ENCODE data around the gene WDSUB1. TPM values are rescaled to one million over a fixed set of nuclear protein-coding genes. Genes with fewer than 3 reads are reported as not detected.

The WDSUB1 gene
- total RNA-seq, 4 donors from 2014 or later, result 3.8 to 9.4 (median 5.5) TPM

DNA sequence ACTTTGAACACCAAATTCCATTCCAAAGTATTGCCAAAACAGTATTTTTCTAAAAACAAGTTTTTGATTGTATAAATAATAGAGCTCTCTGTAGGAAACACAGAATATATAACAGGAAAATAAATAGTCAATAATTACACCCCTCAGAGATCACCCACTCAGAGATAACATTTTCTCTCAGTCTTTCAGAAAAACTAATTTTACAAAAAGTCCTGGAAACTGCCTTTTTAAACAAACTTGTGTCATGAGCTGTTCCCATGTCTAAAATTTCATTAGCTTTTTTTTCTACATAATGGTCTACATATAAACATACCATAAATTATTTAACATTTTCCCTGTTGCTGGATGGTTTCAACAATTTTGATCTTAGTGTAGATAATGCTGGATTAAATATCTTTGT is 1.2 kb upstream of the WDSUB1 start:
- no peaks in the 10 kb centered on the region for H3K27me3 ChIP-seq
- H3K9me3 ChIP-seq, result no peaks in the 10 kb centered on the region
- no peak overlapping the region for H3K4me3 ChIP-seq
- no peaks in the 10 kb centered on the region for H3K36me3 ChIP-seq
- H3K4me1 ChIP-seq, result peaks cover 29% of the 10 kb centered on the region
- no peak overlapping the region for H3K27ac ChIP-seq
- DNase-seq (ENCODE audit: low spot score in 2 of 2), result no peak
- TF ChIP-seq POLR2AphosphoS5 (IDR thresholded peaks at IDR 0.05) (no peak), EP300 (IDR thresholded peaks at IDR 0.05) (no peak), POLR2A (IDR thresholded peaks at IDR 0.05) (no peak)
- TF ChIP-seq, protein P1, sequence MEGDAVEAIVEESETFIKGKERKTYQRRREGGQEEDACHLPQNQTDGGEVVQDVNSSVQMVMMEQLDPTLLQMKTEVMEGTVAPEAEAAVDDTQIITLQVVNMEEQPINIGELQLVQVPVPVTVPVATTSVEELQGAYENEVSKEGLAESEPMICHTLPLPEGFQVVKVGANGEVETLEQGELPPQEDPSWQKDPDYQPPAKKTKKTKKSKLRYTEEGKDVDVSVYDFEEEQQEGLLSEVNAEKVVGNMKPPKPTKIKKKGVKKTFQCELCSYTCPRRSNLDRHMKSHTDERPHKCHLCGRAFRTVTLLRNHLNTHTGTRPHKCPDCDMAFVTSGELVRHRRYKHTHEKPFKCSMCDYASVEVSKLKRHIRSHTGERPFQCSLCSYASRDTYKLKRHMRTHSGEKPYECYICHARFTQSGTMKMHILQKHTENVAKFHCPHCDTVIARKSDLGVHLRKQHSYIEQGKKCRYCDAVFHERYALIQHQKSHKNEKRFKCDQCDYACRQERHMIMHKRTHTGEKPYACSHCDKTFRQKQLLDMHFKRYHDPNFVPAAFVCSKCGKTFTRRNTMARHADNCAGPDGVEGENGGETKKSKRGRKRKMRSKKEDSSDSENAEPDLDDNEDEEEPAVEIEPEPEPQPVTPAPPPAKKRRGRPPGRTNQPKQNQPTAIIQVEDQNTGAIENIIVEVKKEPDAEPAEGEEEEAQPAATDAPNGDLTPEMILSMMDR (IDR thresholded peaks at IDR 0.05), result no peak

DNA sequence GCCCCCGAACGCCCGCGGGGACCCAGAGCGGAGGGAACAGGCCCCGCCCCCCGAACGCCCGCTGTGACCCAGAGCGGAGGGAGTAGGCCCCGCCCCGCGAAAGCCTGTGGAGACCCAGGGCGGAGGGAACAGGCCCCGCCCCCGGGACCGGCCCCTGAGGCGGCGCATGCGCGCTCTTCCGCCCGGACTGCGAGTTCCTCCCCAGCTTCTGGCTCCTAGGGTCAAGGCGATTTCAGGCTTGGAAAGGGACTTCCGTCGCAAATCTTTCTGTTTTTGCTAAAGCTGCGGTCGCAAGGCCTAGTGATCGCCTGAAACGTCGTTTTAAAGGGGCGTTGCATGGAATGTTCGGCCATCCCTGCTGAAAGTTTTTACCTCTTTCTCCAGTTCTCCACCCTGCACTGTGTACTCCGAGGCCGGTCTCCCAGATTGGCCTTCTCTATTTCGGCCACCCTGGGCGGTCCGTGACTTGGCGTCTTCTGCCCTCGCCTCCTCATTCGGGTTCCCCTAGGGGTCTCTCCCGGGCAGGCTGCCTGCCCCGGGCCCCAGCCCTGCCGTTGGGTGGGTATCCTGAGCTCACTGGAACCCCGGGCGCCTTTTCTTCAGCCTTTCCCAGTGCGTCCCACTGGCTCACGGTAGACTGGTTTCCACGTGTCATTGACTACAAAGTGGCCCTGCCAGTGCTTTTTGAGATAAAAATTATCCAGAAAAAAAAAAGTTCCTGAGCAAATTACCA is 372 bp upstream of the WDSUB1 start:
- Histone ChIP-seq H3K4me3 (peak overlapping the region; percentile 81), H3K27me3 (no peaks in the 10 kb centered on the region), H3K27ac (peak overlapping the region; percentile 93), H3K4me1 (peaks cover 29% of the 10 kb centered on the region), H3K36me3 (peaks cover 3% of the 10 kb centered on the region), H3K9me3 (no peaks in the 10 kb centered on the region)
- TF ChIP-seq EP300 (IDR thresholded peaks at IDR 0.05) (no peak), POLR2AphosphoS5 (IDR thresholded peaks at IDR 0.05) (peak in 1 of 3 donors; percentile 46), POLR2A (IDR thresholded peaks at IDR 0.05) (peak in 1 of 2 donors; percentile 32)
- TF ChIP-seq, protein P1 (IDR thresholded peaks at IDR 0.05), result no peak
- under 1% methylated on average over 33 of the region's 50 CpGs for WGBS
- peak; percentile 98 to 99 for DNase-seq (ENCODE audit: low spot score in 2 of 2)

DNA sequence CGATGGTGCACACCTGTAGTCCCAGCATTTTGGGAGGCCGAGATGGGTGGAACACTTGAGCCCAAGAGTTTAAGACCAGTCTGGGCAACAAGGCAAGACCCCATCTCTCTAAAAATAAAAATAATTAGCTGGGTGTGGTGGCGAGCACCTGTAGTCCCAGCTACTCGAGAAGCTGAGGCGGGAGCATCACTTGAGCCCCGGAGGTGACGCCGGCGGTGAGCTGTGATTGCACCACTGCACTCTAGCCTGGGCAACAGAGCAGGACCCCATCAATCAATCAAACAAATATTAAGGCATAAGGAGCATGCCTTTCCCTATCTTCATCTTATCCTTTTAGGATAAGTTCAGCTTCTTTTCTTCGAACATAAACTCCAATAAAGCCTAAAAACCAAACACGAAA is 1.1 kb downstream of the WDSUB1 start:
- H3K27ac ChIP-seq, result peak overlapping the region; percentile 93

DNA sequence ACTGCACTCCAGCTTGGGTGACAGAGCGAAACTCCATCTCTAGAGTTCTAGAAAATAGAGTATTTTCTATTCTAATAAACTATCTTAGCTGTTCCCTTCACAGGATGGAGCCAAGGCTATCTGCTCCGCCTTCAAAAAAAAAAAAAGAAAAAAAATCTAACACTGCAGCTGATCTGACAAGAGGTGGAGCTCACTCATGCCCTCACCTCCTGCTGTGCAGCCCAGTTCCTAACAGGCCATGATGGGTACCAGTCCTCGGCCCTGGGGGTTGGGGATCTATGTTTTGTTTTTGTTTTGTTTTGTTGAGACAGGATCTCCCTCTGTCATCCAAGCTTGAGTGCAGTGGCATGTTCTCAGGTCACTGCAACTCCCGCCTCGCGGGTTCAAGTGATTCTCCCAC is 3.0 kb downstream of the WDSUB1 start:
- Histone ChIP-seq H3K27ac (no peak overlapping the region), H3K27me3 (no peaks in the 10 kb centered on the region), H3K4me1 (peaks cover 18% of the 10 kb centered on the region), H3K36me3 (peaks cover 11% of the 10 kb centered on the region), H3K4me3 (no peak overlapping the region), H3K9me3 (no peaks in the 10 kb centered on the region)
- 86% methylated on average over 6 of the region's 6 CpGs for WGBS
- no peak for TF ChIP-seq POLR2A (IDR thresholded peaks at IDR 0.05)
- TF ChIP-seq, protein P1 (IDR thresholded peaks at IDR 0.05), result no peak
- DNase-seq (ENCODE audit: low spot score in 2 of 2), result no peak

More for the DNA sequence above, 1.1 kb downstream of the WDSUB1 start:
- no peaks in the 10 kb centered on the region for H3K9me3 ChIP-seq
- no peaks in the 10 kb centered on the region for H3K27me3 ChIP-seq
- H3K4me3 ChIP-seq, result peak overlapping the region; percentile 81
- H3K36me3 ChIP-seq, result peaks cover 11% of the 10 kb centered on the region
- TF ChIP-seq POLR2AphosphoS5 (IDR thresholded peaks at IDR 0.05) (no peak), POLR2A (IDR thresholded peaks at IDR 0.05) (no peak), EP300 (IDR thresholded peaks at IDR 0.05) (no peak)
- TF ChIP-seq, protein P1 (IDR thresholded peaks at IDR 0.05), result no peak
- H3K4me1 ChIP-seq, result peaks cover 21% of the 10 kb centered on the region
- 76% methylated on average over 11 of the region's 11 CpGs for WGBS
- no peak for DNase-seq (ENCODE audit: low spot score in 2 of 2)

DNA sequence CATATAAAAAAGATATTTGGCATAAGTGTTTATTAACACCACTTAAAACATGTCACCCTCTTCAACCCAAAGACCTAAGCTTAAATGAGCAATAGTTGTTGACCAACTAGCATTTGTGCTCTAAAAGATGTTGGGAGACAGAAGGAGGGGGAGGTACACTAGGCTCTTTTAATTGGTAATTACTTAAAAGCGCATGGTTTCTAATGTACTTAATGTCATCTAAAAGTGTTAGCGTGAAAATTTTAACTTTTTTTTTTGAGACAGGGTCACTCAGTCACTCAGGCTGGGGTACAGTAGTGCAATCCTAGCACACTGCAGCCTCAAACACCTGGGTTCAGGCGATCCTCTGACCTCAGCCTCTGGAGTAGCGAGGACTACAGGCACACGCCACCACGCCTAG is 5.5 kb downstream of the WDSUB1 start:
- H3K4me1 ChIP-seq, result peaks cover 13% of the 10 kb centered on the region
- peaks cover 11% of the 10 kb centered on the region for H3K36me3 ChIP-seq
- no peak for TF ChIP-seq POLR2AphosphoS5 (IDR thresholded peaks at IDR 0.05)
- no peak for TF ChIP-seq EP300 (IDR thresholded peaks at IDR 0.05)
- no peak for TF ChIP-seq POLR2A (IDR thresholded peaks at IDR 0.05)
- TF ChIP-seq, protein P1 (IDR thresholded peaks at IDR 0.05), result no peak
- WGBS, result 99% methylated on average over 6 of the region's 6 CpGs
- DNase-seq (ENCODE audit: low spot score in 2 of 2), result no peak
- H3K27me3 ChIP-seq, result no peaks in the 10 kb centered on the region
- H3K4me3 ChIP-seq, result no peak overlapping the region
- no peak overlapping the region for H3K27ac ChIP-seq
- H3K9me3 ChIP-seq, result no peaks in the 10 kb centered on the region
